HL-60 (cell line): Measurements from ENCODE around the gene SLC9A3.

Source experiments
- DNase-seq, 2 experiments: peaks; one replicate each; pipeline ENCODE4 v3.0.0-alpha.2; 2010 to 2020; ENCODE audit warnings: low read depth in 1 of 2, low spot score in 1 of 2
- H3K27ac ChIP-seq: fragments of 250-450 bp; sonication (Bioruptor Pico); replicated peaks from 2 replicates; pipeline ENCODE4 v1.5.1; 2020; ENCODE audit warnings: mild to moderate bottlenecking, moderate library complexity
- H3K27me3 ChIP-seq: fragments of 250-450 bp; sonication (Bioruptor Pico); 2 replicates; pipeline ENCODE4 v1.5.1; 2021; ENCODE audit warnings: mild to moderate bottlenecking, moderate library complexity; ENCODE audit not compliant: insufficient read depth, poor library complexity, severe bottlenecking
- H3K4me3 ChIP-seq: replicated peaks from 2 replicates; pipeline ENCODE4 v1.5.1; 2011; ENCODE audit warnings: mild to moderate bottlenecking, control low read depth, low read length; ENCODE audit not compliant: insufficient read depth
- GABPA ChIP-seq: IDR thresholded peaks from 2 replicates; pipeline ENCODE4 v1.6.1; 2012; ENCODE audit warnings: low read depth
- POLR2AphosphoS5 ChIP-seq: IDR thresholded peaks from 2 replicates; pipeline ENCODE4 v1.6.1; 2012; ENCODE audit warnings: low read depth
- SPI1 ChIP-seq: IDR thresholded peaks from 2 replicates; pipeline ENCODE4 v1.6.1; 2012; ENCODE audit warnings: low read depth, mild to moderate bottlenecking, borderline replicate concordance
- TF ChIP-seq, protein P1 (sequence below): IDR thresholded peaks from one replicate; pipeline ENCODE4 v1.5.1; 2011; ENCODE audit warnings: low read length, control low read depth, inconsistent platforms; ENCODE audit not compliant: insufficient read depth
- TF ChIP-seq, protein P2 (sequence below): IDR thresholded peaks from 2 replicates; pipeline ENCODE4 v1.6.1; 2012; ENCODE audit warnings: low read depth; ENCODE audit not compliant: insufficient replicate concordance

The SLC9A3 gene

DNA sequence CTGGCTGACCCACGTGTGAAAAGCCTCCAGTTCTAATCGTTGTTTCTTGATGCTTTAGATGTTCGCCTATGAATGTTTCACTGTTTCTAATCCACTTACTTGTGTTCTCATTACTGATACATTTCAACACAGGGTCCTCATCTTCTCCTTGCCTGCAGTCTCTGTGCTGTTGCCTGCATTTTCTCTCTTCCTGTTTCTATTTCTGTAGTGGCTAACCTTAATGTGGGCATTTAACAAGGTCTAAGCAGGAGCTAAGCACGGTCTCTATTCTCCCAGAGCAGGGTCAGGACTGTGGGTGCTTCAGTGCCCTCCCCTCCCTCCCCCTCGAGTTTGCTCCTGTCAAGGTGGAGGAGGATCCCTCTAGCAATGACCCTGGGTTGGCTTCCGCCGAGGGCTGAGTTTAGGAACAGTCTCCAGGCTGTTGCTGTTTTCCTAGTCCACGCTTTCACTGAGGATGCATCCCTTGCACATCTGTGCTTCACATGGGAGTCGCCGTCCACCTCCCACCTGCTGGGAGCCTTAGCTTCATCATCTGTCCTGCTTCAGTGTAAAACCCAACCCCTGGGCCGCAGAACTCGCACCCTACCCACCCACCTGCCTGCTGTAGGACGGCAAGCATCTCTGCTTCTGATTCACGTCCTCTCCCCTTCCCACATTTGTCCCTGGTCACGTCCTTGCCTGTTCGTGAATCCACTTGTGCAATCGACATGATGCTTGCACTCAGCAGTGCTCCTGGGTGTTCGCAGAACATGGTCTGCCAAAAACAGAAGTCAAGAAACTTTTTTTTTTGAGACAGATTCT is 83.6 kb downstream of the SLC9A3 start:
- TF ChIP-seq, protein P1, sequence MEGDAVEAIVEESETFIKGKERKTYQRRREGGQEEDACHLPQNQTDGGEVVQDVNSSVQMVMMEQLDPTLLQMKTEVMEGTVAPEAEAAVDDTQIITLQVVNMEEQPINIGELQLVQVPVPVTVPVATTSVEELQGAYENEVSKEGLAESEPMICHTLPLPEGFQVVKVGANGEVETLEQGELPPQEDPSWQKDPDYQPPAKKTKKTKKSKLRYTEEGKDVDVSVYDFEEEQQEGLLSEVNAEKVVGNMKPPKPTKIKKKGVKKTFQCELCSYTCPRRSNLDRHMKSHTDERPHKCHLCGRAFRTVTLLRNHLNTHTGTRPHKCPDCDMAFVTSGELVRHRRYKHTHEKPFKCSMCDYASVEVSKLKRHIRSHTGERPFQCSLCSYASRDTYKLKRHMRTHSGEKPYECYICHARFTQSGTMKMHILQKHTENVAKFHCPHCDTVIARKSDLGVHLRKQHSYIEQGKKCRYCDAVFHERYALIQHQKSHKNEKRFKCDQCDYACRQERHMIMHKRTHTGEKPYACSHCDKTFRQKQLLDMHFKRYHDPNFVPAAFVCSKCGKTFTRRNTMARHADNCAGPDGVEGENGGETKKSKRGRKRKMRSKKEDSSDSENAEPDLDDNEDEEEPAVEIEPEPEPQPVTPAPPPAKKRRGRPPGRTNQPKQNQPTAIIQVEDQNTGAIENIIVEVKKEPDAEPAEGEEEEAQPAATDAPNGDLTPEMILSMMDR: no peak
- TF ChIP-seq SPI1: peak; percentile 74; the same call in 1 of the 2 replicates
- TF ChIP-seq GABPA: no peak
- TF ChIP-seq, protein P2, sequence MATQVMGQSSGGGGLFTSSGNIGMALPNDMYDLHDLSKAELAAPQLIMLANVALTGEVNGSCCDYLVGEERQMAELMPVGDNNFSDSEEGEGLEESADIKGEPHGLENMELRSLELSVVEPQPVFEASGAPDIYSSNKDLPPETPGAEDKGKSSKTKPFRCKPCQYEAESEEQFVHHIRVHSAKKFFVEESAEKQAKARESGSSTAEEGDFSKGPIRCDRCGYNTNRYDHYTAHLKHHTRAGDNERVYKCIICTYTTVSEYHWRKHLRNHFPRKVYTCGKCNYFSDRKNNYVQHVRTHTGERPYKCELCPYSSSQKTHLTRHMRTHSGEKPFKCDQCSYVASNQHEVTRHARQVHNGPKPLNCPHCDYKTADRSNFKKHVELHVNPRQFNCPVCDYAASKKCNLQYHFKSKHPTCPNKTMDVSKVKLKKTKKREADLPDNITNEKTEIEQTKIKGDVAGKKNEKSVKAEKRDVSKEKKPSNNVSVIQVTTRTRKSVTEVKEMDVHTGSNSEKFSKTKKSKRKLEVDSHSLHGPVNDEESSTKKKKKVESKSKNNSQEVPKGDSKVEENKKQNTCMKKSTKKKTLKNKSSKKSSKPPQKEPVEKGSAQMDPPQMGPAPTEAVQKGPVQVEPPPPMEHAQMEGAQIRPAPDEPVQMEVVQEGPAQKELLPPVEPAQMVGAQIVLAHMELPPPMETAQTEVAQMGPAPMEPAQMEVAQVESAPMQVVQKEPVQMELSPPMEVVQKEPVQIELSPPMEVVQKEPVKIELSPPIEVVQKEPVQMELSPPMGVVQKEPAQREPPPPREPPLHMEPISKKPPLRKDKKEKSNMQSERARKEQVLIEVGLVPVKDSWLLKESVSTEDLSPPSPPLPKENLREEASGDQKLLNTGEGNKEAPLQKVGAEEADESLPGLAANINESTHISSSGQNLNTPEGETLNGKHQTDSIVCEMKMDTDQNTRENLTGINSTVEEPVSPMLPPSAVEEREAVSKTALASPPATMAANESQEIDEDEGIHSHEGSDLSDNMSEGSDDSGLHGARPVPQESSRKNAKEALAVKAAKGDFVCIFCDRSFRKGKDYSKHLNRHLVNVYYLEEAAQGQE: no peak
- peak; percentile 63 for TF ChIP-seq POLR2AphosphoS5
- no peaks in the 10 kb centered on the region for H3K27me3 ChIP-seq
- DNase-seq: peak in 1 of 2 experiments; percentile 78
- no peak overlapping the region for H3K4me3 ChIP-seq
- peak overlapping the region; percentile 72 for H3K27ac ChIP-seq

DNA sequence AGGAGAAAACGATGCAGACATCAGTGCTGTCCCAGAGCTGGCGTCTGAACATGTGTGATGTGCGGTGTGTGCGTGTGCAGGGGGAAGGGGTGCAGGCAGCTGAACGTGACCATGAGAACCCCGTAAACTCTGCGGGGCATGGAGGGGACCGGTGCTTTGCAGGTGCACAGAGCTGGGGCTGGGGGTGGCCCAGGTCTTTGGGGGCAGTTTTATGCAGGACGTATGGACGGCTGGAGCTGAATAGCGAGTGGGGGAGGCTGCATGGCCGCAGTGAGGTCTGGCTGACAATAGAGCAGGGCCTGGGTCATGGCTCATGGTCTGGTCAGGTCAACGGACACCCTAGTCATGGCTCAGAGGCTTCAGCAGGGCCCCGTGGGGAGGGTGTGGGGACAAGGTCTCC is 84.6 kb downstream of the SLC9A3 start:
- Histone ChIP-seq H3K4me3 (no peak overlapping the region), H3K27me3 (no peaks in the 10 kb centered on the region), H3K27ac (peak overlapping the region; percentile 72)
- TF ChIP-seq POLR2AphosphoS5 (peak; percentile 49), SPI1 (no peak)
- no peak for DNase-seq

DNA sequence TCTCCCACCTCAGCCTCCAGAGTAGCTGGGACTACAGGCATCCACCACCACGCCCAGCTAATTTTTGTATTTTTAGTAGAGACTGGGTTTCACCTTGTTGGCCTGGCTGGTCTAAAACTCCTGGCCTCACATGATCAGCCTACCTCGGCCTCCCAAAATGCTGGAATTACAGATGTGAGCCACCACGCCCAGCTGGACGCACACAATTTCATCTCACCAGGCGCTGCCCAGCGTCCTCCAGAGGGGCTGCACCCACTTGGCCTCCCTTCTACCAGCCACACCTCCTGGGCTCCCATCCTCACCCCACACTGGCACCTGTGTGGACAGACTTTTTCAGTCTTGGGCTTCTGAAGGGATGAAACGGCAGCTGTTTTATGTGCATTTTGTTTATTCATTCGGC is 85.1 kb downstream of the SLC9A3 start:
- TF ChIP-seq, protein P1: no peak
- H3K4me3 ChIP-seq: no peak overlapping the region
- no peak overlapping the region for H3K27ac ChIP-seq
- no peak for DNase-seq
- no peaks in the 10 kb centered on the region for H3K27me3 ChIP-seq

- 0 out of 2 replicates have a peak overlapping the region, but pooled peaks have one; percentile 14 for H3K27ac ChIP-seq
- no peak for DNase-seq
- TF ChIP-seq, protein P1: no peak
- TF ChIP-seq, protein P2: no peak
- no peaks in the 10 kb centered on the region for H3K27me3 ChIP-seq
- no peak overlapping the region for H3K4me3 ChIP-seq
These were observed 85.7 kb downstream of the SLC9A3 start for GRCh38 chr5:438481-438981.
